HG02642 (cell line): ENCODE data around the gene AP5M1.
"Not testable (repeated sequence)": the region's sequence is repeated elsewhere in the genome, so short reads cannot be mapped to it uniquely, and the experiment has no call there.

Experiments used
- ATAC-seq: cut with Tn5 transposase; IDR thresholded peaks from one replicate; pipeline ENCODE4 v1.9.1; 2021; ENCODE audit warnings: mild to moderate bottlenecking; ENCODE audit not compliant: unreplicated experiment, poor library complexity

The AP5M1 gene

DNA sequence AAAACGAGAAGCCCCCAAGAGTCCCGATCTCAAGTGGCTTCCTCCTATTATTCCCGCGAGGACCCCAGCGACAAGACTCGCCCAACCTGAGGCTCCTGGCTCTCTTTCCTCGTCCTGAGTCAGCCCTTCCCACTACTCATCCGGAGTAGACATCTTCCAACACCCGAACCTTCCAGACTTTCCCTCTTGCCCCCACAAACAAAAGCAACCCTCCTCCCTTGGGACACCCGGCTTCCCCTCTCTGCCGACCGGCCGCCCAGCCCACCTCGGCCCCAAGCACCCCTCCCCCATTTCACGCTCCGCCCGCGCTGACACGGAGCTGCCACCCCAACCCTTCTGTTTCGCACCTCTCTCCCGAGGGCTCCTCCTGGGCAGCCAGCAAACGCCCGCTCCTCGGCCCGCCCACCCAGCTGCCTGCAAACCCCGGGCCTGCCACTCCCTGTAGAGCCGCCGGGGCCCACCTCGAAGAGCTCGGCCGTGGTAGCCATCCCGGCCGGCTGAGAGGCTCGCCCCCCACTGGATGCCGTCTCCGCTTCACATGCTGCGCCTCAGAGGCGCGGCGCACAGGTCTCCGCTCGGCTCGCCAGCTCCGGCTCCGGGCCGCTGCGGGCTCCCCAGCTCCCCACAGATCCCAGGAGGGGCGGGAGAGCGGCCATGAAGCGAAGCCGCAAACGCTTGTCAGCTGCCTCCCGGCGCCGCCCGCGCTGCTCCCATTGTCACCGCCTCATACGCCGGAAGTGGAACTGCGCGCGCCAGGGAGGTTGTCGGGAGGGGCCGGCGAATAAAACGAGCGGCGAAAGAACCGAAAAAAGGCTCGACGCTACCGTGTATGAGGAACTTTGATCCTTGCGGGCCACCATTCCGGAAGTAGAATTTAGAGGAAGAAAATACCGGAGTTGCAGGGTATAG, at the start of gene AP5M1, which contains the start of gene EXOC5:
Gene AP5M1 (plus strand): TSS at position 811 of the 909 bp plus-strand sequence. CDS start 344 bp downstream, outside the sequence.
Gene EXOC5 (minus strand): TSS at position 745 of the 909 bp plus-strand sequence. CDS start 257 bp downstream, at position 488.
- ATAC-seq = peak; percentile 93

DNA sequence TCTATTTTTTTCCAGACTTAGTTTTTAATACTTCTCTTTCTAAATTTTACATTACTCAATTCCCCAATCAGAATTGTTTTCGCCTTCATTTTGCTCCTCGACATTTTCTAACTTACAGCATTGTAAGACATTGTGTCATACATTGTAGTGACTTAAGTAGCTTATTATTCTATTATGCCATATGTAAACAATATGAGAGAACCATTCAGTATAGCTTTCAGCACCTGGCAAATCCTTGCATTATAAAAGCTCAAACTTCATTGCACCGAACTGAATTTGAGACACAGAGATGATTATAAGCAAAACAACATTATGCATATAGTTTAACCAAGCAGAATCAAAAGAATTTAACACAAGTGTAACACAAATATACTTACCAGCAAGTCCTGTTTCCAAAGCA, 46.8 kb upstream of the AP5M1 start:
- no peak for ATAC-seq

DNA sequence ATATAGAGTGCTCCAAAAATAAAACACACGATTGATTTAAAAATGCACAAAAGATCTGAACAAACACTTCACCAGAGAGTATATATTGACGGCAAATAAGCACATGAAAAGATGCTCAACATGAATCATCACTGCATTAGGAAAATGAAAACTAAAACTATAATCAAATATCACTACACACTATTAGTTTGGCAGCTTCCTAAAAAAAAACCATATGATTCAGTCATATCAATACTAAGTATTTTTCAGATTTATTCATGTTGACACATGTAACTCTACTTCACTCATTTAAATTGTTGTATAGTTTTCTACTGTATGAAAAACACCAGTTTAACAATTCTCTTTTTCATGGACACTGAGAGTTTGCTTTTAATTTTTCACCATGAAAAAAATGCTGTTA, 41.7 kb upstream of the AP5M1 start:
- no peak for ATAC-seq

DNA sequence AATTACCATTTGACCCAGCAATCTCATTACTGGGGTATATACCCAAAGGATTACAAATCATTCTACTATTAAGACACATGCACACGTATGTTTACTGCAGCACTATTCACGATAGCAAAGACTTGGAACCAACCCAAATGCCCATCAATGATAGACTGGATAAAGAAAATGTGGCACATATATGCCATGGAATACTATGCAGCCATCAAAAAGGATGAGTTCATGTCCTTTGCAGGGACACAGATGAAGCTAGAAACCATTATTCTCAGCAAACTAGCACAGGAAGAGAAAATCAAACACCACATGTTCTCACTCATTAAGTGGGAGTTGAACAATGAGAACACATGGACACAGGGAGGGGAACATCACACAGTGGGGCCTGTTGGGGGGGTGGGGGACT, 40.5 kb upstream of the AP5M1 start:
- not testable (repeated sequence) for ATAC-seq

DNA sequence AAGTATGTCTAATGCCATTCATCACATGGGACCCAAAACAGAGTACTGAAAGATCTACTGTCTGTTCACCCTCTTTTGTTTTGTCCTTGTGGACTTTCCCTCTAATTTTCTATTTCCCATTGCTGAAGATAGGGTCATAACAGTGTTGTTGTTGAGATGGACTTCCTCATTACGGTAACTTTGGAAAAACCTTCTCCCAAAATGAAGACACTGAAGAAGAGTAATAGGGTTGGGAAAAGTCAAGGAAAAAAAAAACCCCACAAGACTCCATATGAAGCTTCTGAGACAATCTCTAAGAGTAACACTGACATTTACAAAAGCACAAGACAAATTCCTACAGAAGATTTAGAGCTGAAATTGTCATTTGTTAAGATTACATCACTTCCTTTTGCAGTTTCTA, 36.8 kb upstream of the AP5M1 start:
- ATAC-seq = no peak

DNA sequence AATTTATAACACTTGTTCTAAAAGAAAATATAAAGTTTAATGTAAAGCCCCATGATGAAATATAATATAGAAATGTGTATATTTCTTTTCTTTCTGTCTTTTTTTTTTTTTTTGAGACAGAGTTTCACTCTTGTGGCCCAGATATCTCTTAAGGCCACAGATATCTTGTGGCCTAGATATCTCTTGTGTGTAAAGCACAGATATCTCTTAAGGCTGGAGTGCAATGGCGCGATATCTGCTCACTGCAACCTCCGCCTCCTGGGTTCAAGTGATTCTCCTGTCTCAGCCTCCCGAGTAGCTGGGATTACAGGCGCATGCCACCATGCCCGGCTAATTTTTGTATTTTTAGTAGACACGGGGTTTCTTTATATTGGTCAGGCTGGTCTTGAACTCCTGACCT, 28.7 kb upstream of the AP5M1 start:
- not testable (repeated sequence) for ATAC-seq

DNA sequence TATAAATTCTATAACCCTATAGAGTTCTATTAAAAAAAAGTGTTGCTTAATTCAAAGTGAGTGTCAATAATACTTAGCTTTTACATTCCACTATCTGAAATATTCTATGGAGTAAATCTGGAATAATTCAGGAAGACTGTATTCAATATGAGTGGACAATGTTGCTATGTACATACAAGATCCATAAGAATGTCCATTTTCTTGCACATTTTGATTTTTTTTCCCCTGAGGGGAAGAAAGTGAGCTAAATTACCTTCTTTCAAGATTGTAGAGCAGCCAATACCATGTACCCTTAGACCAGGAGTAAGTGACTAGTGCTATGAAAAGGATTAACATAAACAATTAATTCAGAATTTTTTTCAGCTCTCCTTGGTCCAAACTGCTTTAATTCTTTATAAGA, 25.5 kb upstream of the AP5M1 start:
- no peak for ATAC-seq

DNA sequence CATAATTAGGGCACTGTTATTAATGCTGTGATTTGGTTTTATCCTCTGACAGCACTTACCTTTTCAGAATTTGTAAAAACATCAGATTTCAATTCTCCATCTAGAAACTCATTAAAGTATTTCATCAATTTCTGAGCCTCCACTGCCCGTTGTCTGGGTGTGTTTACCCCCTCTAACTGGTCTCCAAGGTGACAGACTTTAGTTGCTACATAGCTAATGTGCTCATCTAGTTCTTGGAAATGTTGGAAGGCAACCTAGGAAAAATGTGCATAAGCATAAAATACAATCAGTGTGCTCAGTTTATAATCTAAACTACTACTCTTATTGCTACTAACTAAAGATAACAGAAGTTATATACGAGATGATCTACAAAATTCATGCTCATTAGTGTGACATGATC, 24.7 kb upstream of the AP5M1 start:
- no peak for ATAC-seq

DNA sequence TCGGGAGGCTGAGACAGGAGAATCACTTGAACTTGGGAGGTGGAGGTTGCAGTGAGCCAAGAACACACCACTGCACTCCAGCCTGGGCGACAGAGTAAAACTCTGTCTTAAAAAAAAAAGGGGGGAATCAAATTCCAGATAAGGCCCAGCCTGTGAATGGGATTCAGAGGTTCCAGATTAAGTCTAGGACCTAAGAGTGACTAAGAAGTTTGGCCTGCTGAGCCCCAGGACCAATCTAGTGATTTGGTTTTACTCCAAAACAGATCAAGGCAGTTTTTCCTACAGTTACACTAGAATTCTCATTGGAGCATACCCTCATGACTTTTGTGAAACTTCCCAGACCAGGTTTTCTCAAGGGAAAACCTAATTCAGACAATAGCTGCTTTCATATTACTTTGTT, 22.8 kb upstream of the AP5M1 start:
- ATAC-seq = no peak

- ATAC-seq = no peak
These were observed 21.7 kb upstream of the AP5M1 start for GRCh38 chr14:57246933-57247657.

DNA sequence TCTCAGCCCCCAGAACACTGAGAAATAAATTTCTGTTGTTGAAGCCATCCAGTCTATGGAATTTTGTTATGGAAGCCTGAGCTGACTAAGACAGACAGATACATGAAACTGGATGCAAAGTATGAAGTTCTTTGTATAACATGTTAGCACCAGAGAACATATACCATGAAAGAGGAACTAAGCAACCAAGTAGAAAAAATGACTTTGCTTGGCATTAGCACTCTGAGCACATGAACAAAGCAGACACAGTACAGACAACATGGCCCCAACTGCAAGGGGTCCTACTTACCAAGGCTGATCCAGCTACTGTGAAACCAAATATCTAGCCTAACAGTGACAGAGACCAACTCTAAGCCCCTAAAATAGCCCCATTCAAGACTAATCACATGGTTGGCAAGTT, 13.9 kb upstream of the AP5M1 start:
- peak; percentile 74 for ATAC-seq

GRCh38 chr14:57258221-57258620, 10.6 kb upstream of the AP5M1 start:
- ATAC-seq = not testable (repeated sequence)

DNA sequence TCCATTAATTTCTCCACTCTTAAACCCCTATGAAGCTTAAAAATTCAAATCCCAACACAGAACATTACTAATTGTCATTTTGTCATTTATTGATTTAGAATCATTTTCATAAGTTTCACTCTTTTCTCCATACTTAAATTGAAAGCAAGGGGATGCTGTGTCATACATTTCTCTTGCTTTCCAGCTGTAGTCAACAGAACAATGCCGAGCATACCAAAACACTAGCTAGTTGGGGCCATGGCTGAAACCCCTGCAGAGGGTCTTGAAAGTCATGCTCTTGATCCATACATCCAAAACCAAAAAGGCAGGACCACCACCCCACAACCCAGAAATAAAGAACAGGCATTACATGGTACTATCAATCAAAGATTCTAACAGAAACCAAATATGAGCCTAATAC, 9.1 kb upstream of the AP5M1 start:
- no peak for ATAC-seq

- ATAC-seq = no peak
These were observed 7.2 kb upstream of the AP5M1 start for GRCh38 chr14:57261604-57262003.

DNA sequence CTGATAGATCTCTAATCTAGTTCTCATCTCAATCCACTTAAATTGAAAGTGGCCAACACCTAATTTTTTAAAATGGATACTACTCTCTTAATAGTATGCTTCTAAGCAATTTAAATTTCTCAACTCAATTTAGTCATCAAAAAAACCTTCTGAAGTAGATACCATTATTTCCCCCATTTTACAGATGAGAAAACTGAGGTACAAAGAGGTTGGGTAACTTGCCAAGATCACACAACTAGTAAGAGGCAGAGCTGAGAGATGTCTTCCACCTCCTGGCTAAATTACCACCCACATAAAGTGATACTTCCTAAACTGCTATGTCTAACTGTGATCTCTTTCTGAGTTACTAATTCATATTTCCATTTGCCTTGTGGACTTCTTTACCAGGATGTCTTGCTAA, 6.7 kb upstream of the AP5M1 start:
- no peak for ATAC-seq

DNA sequence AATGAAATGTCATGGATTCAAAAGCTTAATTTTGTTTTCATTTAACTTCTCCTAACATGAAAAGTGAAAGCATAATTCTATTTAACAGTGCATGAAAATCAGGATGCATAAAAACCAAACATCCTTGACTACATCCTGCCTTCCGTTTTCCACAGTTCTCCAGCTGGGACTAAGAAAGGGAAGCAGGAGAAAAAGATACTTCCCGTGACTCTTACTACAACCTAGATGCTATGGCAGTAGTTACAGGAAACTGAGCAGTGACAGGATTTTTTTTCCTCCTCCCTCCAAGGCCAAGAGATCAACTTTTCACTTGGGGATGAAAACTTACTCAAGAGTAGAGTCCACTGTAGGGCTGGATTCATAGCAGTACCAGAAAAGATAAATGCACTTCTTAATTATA, 2.7 kb upstream of the AP5M1 start:
- ATAC-seq = no peak

DNA sequence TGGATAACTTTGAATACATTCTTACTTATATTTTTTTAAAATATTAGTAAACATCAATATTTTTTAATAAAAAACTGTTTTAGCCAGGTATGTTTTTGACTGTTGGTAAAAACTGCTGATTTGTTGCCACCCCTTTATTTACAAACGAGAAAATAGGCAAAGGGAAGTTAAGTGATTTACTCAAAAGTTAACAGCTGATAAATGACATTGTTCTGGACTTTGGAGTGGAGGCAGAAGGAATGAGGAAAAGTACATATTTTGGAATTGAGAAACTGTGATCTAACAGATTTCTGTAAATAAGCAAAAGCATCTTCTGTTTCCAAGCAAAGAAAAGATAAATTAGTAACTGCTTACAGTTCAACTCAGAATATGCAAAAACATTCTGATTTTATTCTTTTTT, 4.5 kb downstream of the AP5M1 start:
- no peak for ATAC-seq

- ATAC-seq = no peak
These were observed 5.8 kb downstream of the AP5M1 start for GRCh38 chr14:57274551-57274950.

GRCh38 chr14:57275023-57275664, 6.4 kb downstream of the AP5M1 start:
- no peak for ATAC-seq

- no peak for ATAC-seq
These were observed 8.3 kb downstream of the AP5M1 start for GRCh38 chr14:57277062-57277461.

- ATAC-seq = no peak
These were observed 19.0 kb downstream of the AP5M1 start for GRCh38 chr14:57287745-57288144.
